ENCODE results near the gene TLR8. TPM values are rescaled to one million over a fixed set of nuclear protein-coding genes. Genes with fewer than 3 reads are reported as not detected.
"Not testable (repeated sequence)": the region's sequence is repeated elsewhere in the genome, so short reads cannot be mapped to it uniquely, and the experiment has no call there.

Gene TLR8
- total and polyA plus RNA-seq, 3 experiments from 2014 or later: 0.07 TPM; not detected in 2

GRCh38 chrX:12921886-12922598, 15.6 kb downstream of the TLR8 start:
- H3K9me3 ChIP-seq (ENCODE audit: low read length): no peaks in the 10 kb centered on the region
- no peak for DNase-seq
- no peak overlapping the region for H3K27ac ChIP-seq (ENCODE audit: low read depth, low read length)
- H3K36me3 ChIP-seq (ENCODE audit: insufficient read depth, low read length): no peaks in the 10 kb centered on the region
- H3K27me3 Mint-ChIP-seq: peaks cover 13 to 27% of the 10 kb centered on the region in 2 donors
- no peak overlapping the region for H3K4me3 Mint-ChIP-seq
- H3K27me3 ChIP-seq (ENCODE audit: insufficient read depth, low read length, poor library complexity, severe bottlenecking): no peaks in the 10 kb centered on the region
- CTCF ChIA-PET: no interaction called here
- no peak overlapping the region for H3K27ac Mint-ChIP-seq
- peaks cover 0 to 6% (median 0%) of the 10 kb centered on the region in 3 donors for H3K36me3 Mint-ChIP-seq
- peaks cover 0 to 7% (median 2%) of the 10 kb centered on the region in 5 donors for H3K9me3 Mint-ChIP-seq
- H3K4me3 ChIP-seq (ENCODE audit: low read length): no peak overlapping the region
- POLR2A ChIA-PET: no interaction called here
- peaks cover 5 to 10% (median 9%) of the 10 kb centered on the region in 3 donors for H3K4me1 Mint-ChIP-seq
- no peaks in the 10 kb centered on the region for H3K4me1 ChIP-seq (ENCODE audit: insufficient read depth, low read length)

DNA sequence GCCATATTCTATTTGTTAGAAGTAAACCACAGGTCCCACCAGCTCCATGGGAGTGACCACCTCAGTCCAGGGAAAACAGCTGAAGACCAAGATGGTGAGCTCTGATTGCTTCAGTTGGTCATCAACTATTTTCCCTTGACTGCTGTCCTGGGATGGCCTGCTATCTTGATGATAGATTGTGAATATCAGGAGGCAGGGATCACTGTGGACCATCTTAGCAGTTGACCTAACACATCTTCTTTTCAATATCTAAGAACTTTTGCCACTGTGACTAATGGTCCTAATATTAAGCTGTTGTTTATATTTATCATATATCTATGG, 16.1 kb downstream of the TLR8 start:
- Histone ChIP-seq H3K27ac (ENCODE audit: low read depth, low read length) (no peak overlapping the region), H3K4me1 (ENCODE audit: insufficient read depth, low read length) (no peaks in the 10 kb centered on the region), H3K4me3 (ENCODE audit: low read length) (no peak overlapping the region), H3K9me3 (ENCODE audit: low read length) (no peaks in the 10 kb centered on the region), H3K36me3 (ENCODE audit: insufficient read depth, low read length) (no peaks in the 10 kb centered on the region), H3K27me3 (ENCODE audit: insufficient read depth, low read length, poor library complexity, severe bottlenecking) (no peaks in the 10 kb centered on the region)
- peaks cover 13 to 27% of the 10 kb centered on the region in 2 donors for H3K27me3 Mint-ChIP-seq
- ChIA-PET POLR2A (no interaction called here), CTCF (no interaction called here)
- peaks cover 5 to 10% (median 9%) of the 10 kb centered on the region in 3 donors for H3K4me1 Mint-ChIP-seq
- peaks cover 0 to 7% (median 2%) of the 10 kb centered on the region in 5 donors for H3K9me3 Mint-ChIP-seq
- H3K27ac Mint-ChIP-seq: no peak overlapping the region
- peaks cover 0 to 6% (median 0%) of the 10 kb centered on the region in 3 donors for H3K36me3 Mint-ChIP-seq
- no peak for DNase-seq
- H3K4me3 Mint-ChIP-seq: no peak overlapping the region

DNA sequence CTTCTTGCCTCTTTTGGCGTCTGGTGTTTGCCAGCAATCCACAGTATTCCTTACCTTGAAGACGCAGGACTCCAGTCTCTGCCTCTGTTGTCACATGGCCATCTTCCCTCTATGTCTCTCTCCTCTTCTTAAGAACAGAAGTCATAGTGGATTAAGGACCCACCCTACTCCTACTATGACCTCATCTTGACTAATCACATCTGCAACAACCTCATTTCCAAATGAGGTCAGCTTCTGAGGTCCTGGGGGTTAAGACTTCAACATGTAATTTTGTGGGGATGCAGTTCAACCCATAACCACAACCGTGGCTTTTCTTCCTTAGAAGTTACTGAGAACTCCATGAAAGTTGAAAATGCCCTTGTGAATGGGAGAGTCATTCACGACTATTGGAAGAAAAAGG, 23.3 kb downstream of the TLR8 start:
- Histone ChIP-seq H3K4me3 (ENCODE audit: low read length) (no peak overlapping the region), H3K4me1 (ENCODE audit: insufficient read depth, low read length) (no peaks in the 10 kb centered on the region), H3K27me3 (ENCODE audit: insufficient read depth, low read length, poor library complexity, severe bottlenecking) (no peaks in the 10 kb centered on the region), H3K27ac (ENCODE audit: low read depth, low read length) (no peak overlapping the region), H3K9me3 (ENCODE audit: low read length) (no peaks in the 10 kb centered on the region), H3K36me3 (ENCODE audit: insufficient read depth, low read length) (no peaks in the 10 kb centered on the region)
- Mint-ChIP-seq H3K36me3 (peaks cover 0 to 6% (median 0%) of the 10 kb centered on the region in 3 donors), H3K27ac (no peak overlapping the region), H3K9me3 (peaks cover 0 to 10% (median 2%) of the 10 kb centered on the region in 5 donors), H3K27me3 (peaks cover 0 to 7% of the 10 kb centered on the region in 2 donors), H3K4me1 (no peaks in the 10 kb centered on the region), H3K4me3 (no peak overlapping the region)
- CTCF ChIA-PET: no interaction called here
- POLR2A ChIA-PET: no interaction called here
- DNase-seq: no peak

DNA sequence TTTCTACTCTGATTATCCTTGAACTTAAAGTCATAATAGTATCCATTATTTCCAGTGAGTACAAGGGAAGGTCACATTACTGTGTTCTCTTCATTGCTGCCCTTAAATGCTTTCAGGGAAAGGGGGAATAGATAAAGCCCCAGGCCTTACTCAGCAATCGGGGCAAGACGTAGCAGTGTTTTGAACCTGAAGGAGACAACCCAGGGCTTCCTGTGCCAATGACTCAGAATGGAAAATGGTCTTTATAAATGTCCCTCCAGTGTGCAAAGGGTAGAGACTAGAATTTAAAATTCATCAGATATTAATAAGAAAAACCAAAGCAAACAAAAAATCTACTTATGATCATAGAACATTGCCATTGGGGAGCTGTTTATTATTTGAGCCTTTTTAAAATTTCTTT, 23.7 kb downstream of the TLR8 start:
- DNase-seq: no peak
- H3K27me3 Mint-ChIP-seq: peaks cover 0 to 7% of the 10 kb centered on the region in 2 donors

GRCh38 chrX:12932244-12932643, 25.8 kb downstream of the TLR8 start:
- ChIA-PET CTCF (no interaction called here), POLR2A (no interaction called here)
- DNase-seq: no peak
- Histone ChIP-seq H3K9me3 (ENCODE audit: low read length) (no peaks in the 10 kb centered on the region), H3K27me3 (ENCODE audit: insufficient read depth, low read length, poor library complexity, severe bottlenecking) (no peaks in the 10 kb centered on the region), H3K27ac (ENCODE audit: low read depth, low read length) (no peak overlapping the region), H3K4me1 (ENCODE audit: insufficient read depth, low read length) (no peaks in the 10 kb centered on the region), H3K4me3 (ENCODE audit: low read length) (no peak overlapping the region), H3K36me3 (ENCODE audit: insufficient read depth, low read length) (no peaks in the 10 kb centered on the region)
- Mint-ChIP-seq H3K9me3 (peaks cover 0 to 3% (median 1%) of the 10 kb centered on the region in 5 donors), H3K27me3 (peaks cover 0 to 7% of the 10 kb centered on the region in 2 donors), H3K4me3 (no peak overlapping the region), H3K4me1 (no peaks in the 10 kb centered on the region), H3K36me3 (no peaks in the 10 kb centered on the region), H3K27ac (no peak overlapping the region)

More for the DNA sequence above, 23.7 kb downstream of the TLR8 start:
- Histone ChIP-seq H3K4me1 (ENCODE audit: insufficient read depth, low read length) (no peaks in the 10 kb centered on the region), H3K27me3 (ENCODE audit: insufficient read depth, low read length, poor library complexity, severe bottlenecking) (no peaks in the 10 kb centered on the region), H3K4me3 (ENCODE audit: low read length) (no peak overlapping the region), H3K27ac (ENCODE audit: low read depth, low read length) (no peak overlapping the region), H3K36me3 (ENCODE audit: insufficient read depth, low read length) (no peaks in the 10 kb centered on the region), H3K9me3 (ENCODE audit: low read length) (no peaks in the 10 kb centered on the region)
- ChIA-PET POLR2A (no interaction called here), CTCF (no interaction called here)
- Mint-ChIP-seq H3K9me3 (peaks cover 0 to 8% (median 2%) of the 10 kb centered on the region in 5 donors), H3K36me3 (peaks cover 0 to 4% (median 0%) of the 10 kb centered on the region in 3 donors), H3K27ac (no peak overlapping the region), H3K4me1 (no peaks in the 10 kb centered on the region), H3K4me3 (no peak overlapping the region)

DNA sequence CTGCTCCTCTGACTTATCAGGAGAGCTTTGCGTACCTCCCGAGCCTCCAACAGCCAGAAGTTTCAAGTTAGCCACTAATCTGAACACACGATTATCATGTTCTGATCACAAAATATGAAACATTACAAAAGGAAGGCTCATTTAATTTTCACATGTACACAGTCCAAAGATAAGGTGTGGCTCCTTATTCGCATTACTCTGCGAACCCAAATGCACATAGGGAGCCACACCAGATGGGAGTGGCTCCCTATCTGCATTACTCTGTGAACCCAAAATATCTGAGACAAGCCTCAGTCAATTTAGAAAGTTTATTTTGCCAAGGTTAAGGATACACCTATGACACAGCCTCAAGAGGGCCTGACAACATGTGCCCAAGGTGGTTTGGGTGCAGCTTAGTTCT, 28.4 kb downstream of the TLR8 start:
- Mint-ChIP-seq H3K27me3 (peaks cover 0 to 7% of the 10 kb centered on the region in 2 donors), H3K27ac (no peak overlapping the region), H3K36me3 (no peaks in the 10 kb centered on the region), H3K4me1 (no peaks in the 10 kb centered on the region), H3K4me3 (no peak overlapping the region), H3K9me3 (no peaks in the 10 kb centered on the region)
- POLR2A ChIA-PET: no interaction called here
- Histone ChIP-seq H3K27me3 (ENCODE audit: insufficient read depth, low read length, poor library complexity, severe bottlenecking) (no peaks in the 10 kb centered on the region), H3K27ac (ENCODE audit: low read depth, low read length) (no peak overlapping the region), H3K9me3 (ENCODE audit: low read length) (no peaks in the 10 kb centered on the region), H3K36me3 (ENCODE audit: insufficient read depth, low read length) (no peaks in the 10 kb centered on the region), H3K4me3 (ENCODE audit: low read length) (no peak overlapping the region), H3K4me1 (ENCODE audit: insufficient read depth, low read length) (no peaks in the 10 kb centered on the region)
- CTCF ChIA-PET: no interaction called here
- no peak for DNase-seq

- Mint-ChIP-seq H3K9me3 (no peaks in the 10 kb centered on the region), H3K4me1 (no peaks in the 10 kb centered on the region), H3K27me3 (peaks cover 0 to 18% of the 10 kb centered on the region in 2 donors), H3K36me3 (no peaks in the 10 kb centered on the region), H3K4me3 (no peak overlapping the region), H3K27ac (no peak overlapping the region)
- Histone ChIP-seq H3K4me3 (ENCODE audit: low read length) (no peak overlapping the region), H3K27me3 (ENCODE audit: insufficient read depth, low read length, poor library complexity, severe bottlenecking) (no peaks in the 10 kb centered on the region), H3K36me3 (ENCODE audit: insufficient read depth, low read length) (no peaks in the 10 kb centered on the region), H3K27ac (ENCODE audit: low read depth, low read length) (no peak overlapping the region), H3K9me3 (ENCODE audit: low read length) (no peaks in the 10 kb centered on the region), H3K4me1 (ENCODE audit: insufficient read depth, low read length) (no peaks in the 10 kb centered on the region)
- POLR2A ChIA-PET: interaction anchor here (0.6 kb wide), 1 partner anchor 1056 kb away, joined by 4 read pairs; no protein-coding TSS in a partner anchor
- CTCF ChIA-PET: interaction anchor here (0.9 kb wide), 1 partner anchor 10 kb away, joined by 4 read pairs; no protein-coding TSS in a partner anchor
- DNase-seq: no peak
Measured at GRCh38 chrX:12936947-12937346, 30.5 kb downstream of the TLR8 start.

DNA sequence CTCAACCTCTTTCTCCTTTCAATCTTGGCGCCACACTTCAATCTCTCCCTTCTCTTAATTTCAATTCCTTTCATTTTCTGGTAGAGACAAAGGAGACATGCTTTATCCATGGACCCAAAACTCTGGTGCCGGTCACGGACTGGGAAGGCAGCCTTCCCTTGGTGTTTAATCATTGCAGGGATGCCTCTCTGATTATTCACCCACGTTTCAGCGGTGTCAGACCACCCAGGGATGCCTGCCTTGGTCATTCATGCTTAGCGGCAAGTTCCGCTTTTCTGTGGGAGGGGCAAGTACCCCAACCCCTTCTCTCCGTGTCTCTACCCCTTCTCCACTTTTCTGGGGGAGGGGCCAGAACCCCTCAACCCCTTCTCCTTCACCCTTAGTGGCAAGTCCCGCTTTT, 34.1 kb downstream of the TLR8 start:
- DNase-seq; POLR2A ChIA-PET; H3K36me3 ChIP-seq (ENCODE audit: insufficient read depth, low read length); H3K27ac ChIP-seq (ENCODE audit: low read depth, low read length); H3K4me3 Mint-ChIP-seq; H3K27ac Mint-ChIP-seq; H3K36me3 Mint-ChIP-seq; H3K4me3 ChIP-seq (ENCODE audit: low read length); H3K4me1 ChIP-seq (ENCODE audit: insufficient read depth, low read length); CTCF ChIA-PET; H3K9me3 Mint-ChIP-seq; H3K9me3 ChIP-seq (ENCODE audit: low read length); H3K4me1 Mint-ChIP-seq; H3K27me3 ChIP-seq (ENCODE audit: insufficient read depth, low read length, poor library complexity, severe bottlenecking): not testable (repeated sequence)
- peaks cover 0 to 21% of the 10 kb centered on the region in 2 donors for H3K27me3 Mint-ChIP-seq

Measured in CD8-positive, alpha-beta memory T cell (primary cell).